ENCODE results near the gene TEX14.
"Not testable (repeated sequence)": the region's sequence is repeated elsewhere in the genome, so short reads cannot be mapped to it uniquely, and the experiment has no call there.

The TEX14 gene

DNA sequence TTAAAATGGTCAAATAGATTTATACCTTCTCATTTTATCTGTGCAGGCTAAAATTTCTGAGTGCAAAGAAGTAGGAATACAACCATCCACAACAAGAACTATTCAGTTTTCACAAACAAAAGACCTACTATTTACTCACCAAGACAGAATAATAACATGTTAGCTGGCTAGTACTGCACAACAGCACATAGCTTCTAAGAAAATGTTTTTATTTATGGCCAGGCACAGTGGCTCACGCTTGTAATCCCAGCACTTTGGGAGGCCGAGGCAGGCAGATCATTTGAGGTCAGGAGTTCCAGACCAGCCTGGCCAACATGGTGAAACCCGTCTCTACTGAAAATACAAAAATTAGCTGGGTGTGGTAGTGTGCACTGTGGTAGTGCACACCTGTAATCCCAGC, 136.7 kb downstream of the TEX14 start:
- not testable (repeated sequence) for DNase-seq

DNA sequence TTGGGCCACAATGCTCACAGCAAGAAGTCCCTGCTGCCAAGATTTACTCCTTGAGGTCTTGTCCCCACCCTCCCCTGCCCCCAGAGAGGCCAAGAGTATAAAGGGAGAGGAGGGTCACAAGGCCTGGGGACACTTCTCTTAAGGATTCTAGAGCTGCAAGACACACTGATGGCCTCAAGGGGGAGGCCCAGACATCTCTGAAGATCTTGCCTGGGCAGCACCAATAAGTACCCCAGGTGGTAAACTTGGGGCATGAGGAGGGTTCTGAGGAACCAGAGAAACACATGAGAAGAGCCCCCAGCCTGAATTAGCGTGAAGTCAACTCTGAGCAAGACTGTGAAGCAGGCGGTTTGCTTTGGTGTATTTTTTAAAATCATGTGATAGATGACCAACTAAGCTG, 150.6 kb downstream of the TEX14 start:
- DNase-seq: no peak

DNA sequence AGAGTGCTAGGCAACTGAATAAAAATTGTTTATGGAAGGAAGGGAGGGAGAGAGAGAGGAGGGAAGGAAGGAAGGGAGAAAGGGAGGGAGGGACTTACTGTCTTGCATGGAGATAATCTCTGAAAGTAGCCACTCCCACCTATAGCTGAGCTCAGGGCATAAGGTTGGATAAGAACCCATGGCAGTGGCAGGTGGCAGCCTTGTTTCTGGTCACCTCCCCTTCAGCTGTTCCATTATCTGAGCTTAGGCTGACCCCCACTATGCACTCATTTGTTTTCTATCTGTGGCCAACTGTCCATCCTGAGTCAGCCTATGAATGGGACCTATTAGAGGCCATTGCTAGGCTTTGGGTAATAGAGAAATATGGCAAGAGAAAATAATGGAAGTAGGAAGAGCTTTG, 152.1 kb downstream of the TEX14 start:
- no peak for DNase-seq

DNA sequence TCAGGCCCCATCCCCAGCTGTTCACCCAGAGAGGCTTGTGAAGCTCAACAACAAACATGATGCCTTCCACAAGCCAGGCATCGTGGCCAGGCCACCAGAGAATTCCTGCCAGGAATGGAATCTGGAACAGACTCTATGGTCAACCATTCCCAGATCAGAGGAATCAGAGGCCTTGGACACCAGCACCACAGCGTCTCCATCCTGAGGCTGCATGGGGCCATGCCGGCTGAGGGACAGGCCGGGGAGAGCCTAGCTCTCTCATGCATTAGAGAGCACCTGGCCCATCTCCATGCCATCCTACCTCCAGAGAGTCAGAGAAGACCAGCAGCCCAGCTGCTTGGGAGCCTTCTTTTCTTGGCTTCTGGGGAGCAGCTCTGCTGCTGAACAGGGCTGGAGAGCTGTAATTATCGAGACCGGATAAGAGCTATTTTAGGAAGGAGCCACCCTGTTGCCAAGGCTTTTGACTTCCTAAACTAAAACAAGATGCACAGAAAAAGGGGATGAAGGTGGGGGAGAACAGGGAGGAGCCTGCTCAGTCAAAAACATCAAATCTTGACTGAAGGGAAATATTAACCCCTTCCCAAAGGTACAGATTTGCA, 152.9 kb downstream of the TEX14 start:
- DNase-seq: no peak

DNA sequence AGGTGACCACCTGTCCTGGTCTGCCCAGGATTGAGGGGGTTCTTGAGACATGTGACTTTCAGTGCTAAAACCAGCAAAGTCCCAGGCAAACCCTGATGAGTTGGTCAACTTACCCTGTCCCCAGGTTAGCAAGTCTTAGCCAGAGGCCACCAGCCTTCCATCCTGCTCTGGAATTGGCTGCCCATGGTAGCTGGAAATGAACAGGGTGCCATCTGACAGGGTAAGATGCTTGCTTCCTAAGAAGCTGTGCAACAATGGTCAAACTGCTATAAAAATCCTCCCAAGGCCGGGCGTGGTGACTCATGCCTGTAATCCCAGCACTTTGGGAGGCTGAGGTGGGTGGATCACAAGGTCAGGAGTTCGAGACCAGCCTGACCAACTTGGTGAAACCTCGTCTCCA, 154.6 kb downstream of the TEX14 start:
- no peak for DNase-seq

DNA sequence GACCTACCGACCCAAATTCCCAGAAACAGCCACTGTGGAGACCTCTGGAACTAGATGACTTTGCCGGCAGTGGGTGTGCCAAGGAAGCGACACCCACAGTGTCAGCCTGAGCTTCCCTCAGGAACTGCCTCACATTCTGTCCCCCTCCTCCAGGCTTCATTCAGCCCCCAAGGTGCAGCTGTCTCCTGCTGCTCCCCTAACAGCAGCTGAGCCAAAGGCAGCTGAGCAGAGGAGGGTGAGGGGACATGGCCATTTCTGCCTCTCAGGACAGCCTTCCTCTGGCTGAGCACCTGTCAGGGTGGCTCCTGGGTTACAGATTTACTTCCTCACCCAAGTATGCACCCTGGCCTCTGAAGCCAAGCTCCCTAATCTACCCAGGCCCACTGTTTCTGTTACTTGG, 155.3 kb downstream of the TEX14 start:
- DNase-seq: no peak

DNA sequence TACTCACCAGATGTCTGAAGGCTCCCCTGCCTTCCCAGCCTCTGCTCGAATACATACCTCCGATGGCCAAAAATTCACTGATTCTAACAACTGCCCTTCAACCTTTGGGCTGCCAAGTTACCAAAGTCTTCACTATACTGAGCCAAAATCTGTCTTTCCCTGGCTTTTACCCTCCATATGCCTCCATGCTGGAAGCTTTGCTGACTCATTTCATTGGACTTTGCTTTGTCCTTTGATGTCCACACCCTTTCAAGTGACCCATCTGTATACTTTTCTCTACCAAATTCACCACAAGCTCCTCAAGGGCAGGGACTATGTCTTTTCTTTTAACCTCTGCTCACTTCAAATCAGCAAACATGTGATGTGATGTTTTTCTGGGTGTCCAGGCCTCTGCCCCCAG, 156.4 kb downstream of the TEX14 start:
- peak; percentile 32 for DNase-seq

DNA sequence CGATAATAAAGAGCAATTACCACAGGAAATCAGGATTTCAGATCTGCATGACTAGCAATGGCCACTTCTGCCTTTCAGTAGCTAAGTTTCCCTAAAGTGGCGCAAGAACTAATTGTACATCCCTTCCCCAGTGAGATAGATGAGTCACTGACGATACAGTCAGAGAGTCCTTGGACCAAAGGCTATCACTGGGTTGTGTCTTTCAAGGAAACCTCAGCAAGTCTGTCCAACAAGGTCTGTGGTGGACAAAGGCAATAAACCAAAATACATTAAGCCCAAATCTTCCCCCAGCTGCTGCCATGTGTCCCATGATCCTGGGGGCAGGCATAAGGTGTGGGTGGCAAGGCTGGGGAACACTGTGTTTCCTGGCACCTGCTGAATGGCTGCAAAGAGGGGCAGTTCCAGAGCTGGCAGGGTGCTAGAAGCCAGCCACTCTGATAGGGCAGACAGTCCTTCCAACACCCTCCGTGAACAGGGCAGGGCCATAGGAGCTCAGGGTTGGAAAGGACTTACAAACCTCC, 156.9 kb downstream of the TEX14 start:
- DNase-seq: peak; percentile 59

DNA sequence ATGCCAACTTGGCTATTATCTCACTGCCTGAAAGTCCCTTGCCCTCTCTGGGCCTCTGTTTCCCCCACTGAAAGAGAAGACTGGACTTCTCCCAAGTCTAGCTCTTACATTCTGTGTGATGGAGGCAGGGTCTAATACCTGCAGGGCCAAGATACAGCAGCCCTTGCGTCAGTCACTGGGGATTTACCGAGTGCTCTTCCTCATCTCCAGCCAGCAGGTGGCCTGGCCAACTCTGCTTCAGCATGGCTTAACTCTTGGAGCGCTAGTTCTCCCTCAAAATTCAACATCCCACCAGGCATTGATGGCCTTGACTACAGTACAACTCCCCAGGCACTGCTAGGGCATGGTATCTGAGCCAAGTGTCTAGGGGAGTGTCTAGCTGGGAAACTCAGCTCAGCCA, 157.5 kb downstream of the TEX14 start:
- no peak for DNase-seq

DNA sequence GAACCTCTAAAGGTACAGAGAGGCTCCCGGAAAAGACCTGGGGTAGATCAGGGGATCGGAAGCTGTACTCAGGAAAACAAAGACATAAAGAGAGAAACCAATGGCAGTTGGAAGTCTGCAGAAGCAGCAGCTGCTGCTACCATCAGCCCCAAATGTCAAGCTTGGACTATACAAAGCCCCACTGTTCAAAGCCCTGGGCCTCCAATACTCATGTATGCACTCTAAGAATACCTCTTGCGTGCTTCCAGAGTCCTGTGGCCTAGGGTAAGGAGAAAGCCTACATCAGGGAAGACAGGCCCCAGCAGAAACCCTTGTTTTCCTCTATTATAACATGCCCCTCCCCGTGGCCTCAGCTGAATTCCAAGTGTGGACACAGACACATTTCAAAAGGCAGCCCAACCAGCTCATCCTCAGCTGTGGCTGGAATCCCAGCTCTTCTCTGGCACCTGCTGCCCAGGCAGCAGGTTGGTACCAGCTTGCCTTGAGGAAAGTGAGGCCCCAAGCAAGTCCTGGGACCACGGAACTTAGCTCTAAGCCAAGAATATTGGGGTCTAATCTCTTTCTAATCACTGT, 158.1 kb downstream of the TEX14 start:
- no peak for DNase-seq

DNA sequence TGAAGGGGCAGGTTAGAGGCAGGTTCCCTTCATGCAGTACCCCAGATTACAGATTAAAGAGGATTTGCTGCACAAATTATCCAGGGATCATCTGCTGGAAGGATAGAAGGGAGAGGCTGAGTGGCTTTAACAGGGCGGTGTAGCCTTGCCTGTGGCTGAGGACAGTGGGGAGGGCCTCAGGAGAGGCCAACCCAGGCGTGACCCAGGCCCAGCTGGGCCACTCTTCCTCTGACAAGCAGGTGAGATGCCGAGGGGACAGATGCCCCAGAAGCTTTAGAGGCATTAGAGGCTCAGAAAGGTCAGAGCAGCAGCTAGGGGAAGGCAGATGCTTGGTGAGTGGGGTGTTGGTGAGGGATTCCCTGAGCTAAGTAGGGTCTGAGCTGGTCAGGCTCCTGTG, 159.3 kb downstream of the TEX14 start:
- DNase-seq: no peak

DNA sequence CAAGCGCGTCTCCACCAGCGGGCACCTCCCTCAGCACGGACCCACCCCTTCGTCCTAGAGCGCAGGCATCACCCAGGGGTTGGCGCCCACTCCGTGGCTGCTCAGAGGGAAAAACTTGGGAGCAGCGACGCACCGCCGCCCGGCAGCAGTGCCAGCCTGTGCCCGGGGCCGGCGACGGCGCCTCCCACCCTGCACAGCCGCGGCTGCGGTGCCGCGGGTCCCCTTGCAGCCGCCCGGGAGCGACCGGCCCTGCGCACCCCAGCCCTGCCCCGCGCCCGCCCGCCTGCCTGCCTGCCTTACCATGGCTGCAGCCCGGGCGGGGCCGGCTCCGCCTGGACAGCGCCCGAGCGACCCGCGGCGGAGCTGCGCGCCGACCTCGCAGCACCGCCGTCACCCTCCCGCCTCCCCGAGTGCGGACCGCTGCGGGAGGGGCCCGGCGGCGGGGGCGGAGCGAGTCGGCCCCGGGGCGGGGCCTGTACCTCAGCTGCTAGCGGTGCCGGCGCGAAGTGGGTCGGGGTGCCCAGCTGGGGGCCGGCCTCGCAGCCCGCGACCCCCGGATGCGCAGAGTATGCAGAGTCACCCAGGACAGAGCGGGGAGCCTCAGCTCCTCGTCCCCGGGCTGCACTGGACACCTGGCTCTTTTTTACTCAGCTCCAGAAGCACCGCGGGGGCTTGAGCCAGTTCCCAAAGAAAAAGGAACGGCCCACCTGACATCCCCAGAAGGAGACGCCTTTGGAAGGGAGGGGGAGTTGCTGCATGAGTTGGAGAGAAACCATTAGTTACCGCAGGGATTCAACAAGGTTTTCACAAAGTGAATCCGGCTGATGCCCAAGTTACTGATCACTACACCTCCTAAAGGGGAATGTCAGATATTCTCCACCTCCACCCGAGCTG, 159.9 kb downstream of the TEX14 start:
- peak; percentile 20 for DNase-seq

DNA sequence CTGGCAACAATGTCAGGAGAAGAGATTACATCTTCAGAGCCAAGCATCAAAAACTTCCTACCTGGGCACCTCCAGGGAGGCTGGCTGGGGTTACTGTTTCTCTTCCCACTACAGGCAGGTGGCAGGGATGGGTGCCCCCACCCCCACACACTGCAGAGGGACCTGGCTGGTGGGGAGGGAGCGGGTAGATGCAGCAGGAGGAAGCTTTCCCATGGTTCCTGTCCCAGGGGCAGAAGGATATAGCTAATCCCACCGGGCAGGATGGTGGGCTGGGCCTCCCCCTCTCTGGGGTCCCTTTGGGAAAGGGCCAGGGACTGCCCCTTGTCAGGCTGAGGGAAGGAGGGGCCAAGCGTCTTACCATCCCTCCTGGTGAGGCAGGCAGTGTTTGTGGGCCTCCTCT, 160.7 kb downstream of the TEX14 start:
- DNase-seq: no peak

DNA sequence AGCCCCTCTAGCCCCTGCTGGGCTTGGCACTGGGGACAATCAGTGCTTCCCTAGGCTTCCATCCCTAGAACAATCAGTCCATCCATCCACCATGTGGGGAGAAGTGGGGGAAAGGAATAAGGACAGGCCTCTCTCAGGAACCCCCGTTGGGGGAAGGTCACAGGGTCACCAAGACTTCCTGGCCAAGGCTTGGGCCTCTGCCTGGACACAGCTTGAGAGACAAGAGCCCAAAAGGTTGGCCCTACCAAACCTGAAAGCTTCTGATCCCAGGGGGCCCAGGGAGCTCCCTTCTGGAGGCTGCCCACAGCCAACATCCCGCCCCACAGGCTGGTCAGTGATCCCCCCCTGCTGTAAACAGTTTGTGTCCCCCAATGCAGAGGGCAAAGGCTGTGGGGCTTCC, 161.2 kb downstream of the TEX14 start:
- no peak for DNase-seq

DNA sequence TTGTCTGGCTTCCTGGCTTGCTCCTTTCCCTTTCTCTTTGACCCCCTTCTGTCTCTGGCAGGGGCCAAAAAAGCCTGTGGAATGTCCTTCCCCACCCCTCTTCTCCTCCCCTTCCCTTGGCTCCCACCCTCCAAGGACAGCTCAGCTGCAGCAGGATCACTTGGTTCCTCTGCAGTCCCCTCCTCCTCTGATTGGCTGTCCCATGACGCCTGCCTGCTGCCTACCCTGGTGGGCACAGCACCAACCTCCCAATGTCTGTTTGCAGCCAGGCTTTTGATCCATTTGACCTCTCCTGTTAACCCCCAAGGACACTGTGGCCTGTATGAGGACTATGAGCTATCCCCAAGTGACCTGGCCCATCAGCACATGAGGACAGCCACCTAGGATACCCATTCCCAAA, 162.6 kb downstream of the TEX14 start:
- DNase-seq: no peak

DNA sequence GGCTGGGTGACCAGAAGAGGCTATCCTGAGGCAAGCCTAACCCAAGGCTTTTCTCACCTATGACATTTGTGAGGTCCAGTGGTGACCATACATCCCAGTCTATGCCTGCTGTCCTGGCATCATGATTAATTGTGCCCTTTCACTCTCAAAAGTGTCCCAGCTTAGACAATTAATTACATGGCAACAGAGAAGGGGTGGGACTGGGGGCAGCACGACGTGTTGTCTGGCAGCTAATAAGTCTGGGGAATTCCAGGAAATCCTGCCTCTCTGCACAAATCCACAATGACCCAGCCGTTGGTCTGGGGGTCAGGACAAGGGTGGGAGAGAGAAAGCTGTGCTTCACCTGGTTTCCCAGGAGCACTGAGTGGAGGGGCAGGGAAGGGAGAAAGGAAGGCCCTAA, 163.4 kb downstream of the TEX14 start:
- DNase-seq: no peak

DNA sequence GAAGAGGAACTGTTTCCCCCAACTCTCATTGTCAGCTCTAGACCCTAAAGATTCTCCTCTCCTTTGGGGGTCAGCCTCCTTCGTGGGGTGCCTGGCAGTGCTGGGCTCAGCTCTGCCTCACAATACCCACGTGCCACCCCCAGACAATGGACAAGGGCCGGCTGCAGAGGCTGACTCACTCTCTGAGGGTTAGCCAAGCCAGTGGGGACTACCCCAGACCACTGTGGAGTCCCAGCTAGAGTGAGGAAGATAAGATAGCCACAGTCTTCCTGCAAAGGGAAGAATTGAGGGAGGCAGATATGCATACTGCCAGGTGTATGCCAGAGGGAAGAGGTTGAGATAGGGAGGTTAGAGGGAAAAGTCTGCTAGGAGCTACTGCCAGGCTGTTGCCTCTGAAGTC, 163.9 kb downstream of the TEX14 start:
- DNase-seq: no peak

DNA sequence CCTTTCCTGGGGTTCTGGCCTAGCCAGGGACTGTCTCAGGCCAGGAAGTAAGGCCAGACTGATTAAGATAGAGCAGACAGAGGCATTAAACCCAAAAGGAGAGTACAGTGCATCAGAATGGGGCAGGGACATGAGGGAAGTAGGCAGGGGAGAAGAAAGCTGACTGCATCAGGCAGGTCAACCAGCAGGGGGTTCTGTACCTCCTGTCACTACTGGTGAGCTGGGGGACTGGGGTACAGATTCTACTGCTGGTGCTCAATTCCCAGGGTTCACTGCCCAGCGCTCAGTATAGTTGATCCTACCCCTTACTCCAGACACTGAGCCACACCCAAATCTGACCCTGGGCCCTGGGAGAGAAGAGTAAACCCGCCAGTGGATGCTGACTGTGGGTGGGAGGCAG, 164.5 kb downstream of the TEX14 start:
- no peak for DNase-seq

DNA sequence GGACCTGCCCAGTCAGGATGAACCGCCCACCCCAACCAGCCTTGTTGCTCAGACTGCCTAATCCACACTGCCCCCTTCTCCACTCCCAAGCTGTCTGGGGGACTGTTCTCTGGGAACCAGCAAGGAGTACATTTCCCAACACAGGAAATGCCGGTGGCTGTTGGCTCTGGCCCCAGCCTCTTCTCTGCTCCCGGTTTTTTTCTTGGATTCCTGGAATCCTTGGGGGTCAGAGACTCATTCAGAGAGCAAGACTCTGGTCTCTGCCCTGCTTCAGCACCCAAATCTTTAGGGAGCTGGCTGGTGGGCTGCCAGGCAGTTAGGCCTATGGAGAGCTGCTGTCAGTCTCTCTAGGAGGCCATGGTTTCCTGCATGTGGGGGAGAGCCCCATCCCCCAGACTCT, 166.6 kb downstream of the TEX14 start:
- peak; percentile 97 for DNase-seq

DNA sequence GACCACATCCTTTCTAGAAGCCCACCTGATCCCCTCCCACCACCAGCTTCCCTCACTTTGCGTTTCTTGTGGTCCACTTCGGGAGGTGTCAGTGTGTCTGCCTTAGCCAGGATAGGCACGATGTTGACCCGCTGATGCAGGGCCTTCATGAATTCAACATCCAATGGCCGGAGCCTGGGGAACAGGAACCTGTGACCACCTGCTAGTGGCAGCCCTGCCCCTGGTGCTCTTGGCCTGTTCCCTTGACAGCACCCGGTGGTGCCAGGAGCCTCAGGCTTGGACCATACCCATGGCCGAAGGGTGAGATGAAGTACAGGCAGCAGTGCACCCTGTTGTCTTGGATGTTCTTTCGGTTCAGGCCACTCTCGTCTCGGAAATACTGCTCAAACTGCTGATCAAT, 170.2 kb downstream of the TEX14 start:
- DNase-seq: no peak

DNA sequence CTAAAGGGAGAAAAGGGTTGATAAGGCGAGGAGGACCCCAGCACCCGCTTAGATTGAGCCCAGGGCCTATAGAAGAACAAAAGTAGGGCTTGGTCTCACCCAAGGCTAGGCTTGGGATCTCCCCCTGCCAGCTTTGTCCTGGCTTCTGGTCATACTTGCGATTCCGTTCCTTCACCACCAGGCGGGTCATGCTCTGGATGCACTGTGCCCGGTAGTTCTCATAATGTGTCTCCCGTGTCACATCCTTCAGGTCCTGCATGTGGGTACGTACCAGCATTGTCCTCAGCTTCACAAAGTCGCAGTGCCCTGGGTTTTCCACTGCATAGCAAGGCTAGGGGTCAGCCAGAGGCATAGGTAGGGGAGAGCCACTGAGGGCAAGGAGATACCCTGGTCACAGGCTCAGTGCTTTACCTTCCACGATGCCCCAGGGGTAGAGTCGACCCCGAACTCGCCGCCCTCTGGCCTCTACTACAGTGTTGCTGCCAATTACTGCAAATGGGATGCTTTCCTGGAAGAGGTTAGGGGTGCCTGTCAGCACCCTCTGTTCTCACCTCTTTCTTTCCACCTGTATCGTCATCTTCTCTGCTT, 170.9 kb downstream of the TEX14 start:
- peak; percentile 22 for DNase-seq

DNA sequence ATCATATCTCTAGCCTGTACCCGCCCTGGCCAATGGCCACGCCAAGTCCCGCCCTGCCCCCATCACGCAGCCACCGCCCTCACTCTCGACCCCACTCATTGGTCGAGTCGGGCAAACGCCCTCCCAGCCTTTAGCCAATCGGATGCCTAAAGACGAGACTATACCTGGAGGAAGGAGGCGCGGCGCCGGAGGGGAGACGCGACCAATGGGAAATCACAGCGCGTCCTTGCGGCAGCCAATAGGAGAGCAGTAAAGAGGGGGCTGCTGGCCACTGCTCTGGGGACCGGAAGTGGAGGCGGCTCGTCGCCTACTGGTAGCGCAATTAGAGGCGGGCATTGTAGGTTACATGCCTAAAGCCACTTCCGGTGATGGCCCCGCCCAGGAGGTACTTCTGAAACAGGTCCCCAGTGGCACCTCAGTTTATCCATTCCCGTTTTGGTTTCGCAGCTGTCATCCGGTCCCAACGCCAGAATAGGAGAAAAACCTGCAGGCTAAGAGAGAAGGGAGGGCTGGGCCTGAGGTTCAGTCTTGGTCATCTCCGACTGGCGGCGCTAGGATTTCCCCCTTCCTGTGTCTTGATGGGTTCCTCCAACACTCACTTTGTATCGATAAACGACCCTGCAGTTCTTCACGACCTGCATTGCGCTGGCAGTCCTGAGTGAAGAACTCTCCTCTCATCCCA, 173.8 kb downstream of the TEX14 start:
- DNase-seq: peak; percentile 100

DNA sequence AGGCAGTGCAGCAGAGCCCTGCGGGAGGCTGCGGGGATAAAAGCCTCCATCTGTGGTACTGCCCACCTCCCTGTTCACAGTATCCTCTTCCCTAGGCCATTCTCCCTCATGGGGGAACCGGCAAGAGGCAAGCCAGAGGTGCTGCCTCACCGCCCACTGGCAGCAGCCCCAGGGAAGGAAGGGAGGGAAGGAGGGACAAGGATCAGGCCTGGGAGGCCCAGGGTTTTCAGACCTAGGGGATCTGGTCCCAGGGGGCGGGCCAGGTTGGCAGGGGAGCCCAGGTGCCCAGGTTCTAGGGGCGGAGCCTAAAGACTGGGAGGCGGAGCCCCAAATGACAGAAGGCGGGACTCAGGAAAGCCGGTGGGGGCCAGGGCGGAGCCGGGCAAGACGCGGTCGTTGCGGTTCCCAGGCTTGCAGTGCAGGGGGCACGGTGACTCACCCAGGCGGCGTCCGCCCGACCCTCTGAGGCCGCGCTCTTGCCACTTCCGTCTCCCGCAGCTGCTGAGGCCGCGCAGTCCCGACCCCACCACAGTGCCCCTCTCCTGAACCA, 174.4 kb downstream of the TEX14 start:
- no peak for DNase-seq

Measured in fibroblast of skin of right quadriceps (primary cell).